Lung (tissue), 12 donors: ENCODE data around the gene SLC39A3. TPM values are rescaled to one million over a fixed set of nuclear protein-coding genes. Genes with fewer than 3 reads are reported as not detected.

Experiments used
- ATAC-seq: fragments of 200-7000 bp; cut with Tn5 transposase; one replicate; pipeline ENCODE4 v1.9.1; 2020; ENCODE audit warnings: moderate number of reproducible peaks; ENCODE audit not compliant: insufficient read depth, low FRiP score
- DNase-seq, 3 donors: peaks; one replicate each; pipeline ENCODE4 v3.0.0-alpha.2; 2013 to 2017
- H3K27ac ChIP-seq, 2 donors: one replicate each; pipeline ENCODE4 v1.5.1; 2013; ENCODE audit warnings: mild to moderate bottlenecking in 2 of 2, moderate library complexity in 2 of 2, control low read depth in 1 of 2, inconsistent platforms in 1 of 2, low read depth in 1 of 2, low read length in 1 of 2
- H3K27me3 ChIP-seq, 3 donors: one replicate each; pipeline ENCODE4 v1.5.1; 2013; ENCODE audit warnings: low read length in 2 of 3; ENCODE audit not compliant: control insufficient read depth in 3 of 3, insufficient read depth in 3 of 3
- H3K36me3 ChIP-seq, 4 donors: one replicate each; pipeline ENCODE4 v1.5.1; 2013; ENCODE audit warnings: low read length in 4 of 4, mild to moderate bottlenecking in 1 of 4, moderate library complexity in 1 of 4; ENCODE audit not compliant: control insufficient read depth in 4 of 4, insufficient read depth in 4 of 4
- H3K4me1 ChIP-seq, 5 donors: one replicate each; pipeline ENCODE4 v1.5.1; 2013; ENCODE audit warnings: low read length in 5 of 5, mild to moderate bottlenecking in 2 of 5, moderate library complexity in 1 of 5; ENCODE audit not compliant: control insufficient read depth in 5 of 5, insufficient read depth in 5 of 5
- H3K4me3 ChIP-seq: one replicate; pipeline ENCODE4 v1.5.1; 2013; ENCODE audit warnings: mild to moderate bottlenecking, control low read depth, moderate library complexity
- H3K9ac ChIP-seq, 2 donors: one replicate each; pipeline ENCODE4 v1.5.1; 2013; ENCODE audit warnings: low read length in 2 of 2, control low read depth in 1 of 2; ENCODE audit not compliant: insufficient read depth in 1 of 2
- H3K9me3 ChIP-seq, 4 donors: one replicate each; pipeline ENCODE4 v1.5.1; 2013; ENCODE audit warnings: low read length in 3 of 4, mild to moderate bottlenecking in 1 of 4, moderate library complexity in 1 of 4; ENCODE audit not compliant: control insufficient read depth in 4 of 4, insufficient read depth in 3 of 4
- WGBS, 2 donors: extraction: QIAGEN DNeasy Blood & Tissue Kit; methylation state at CpG; one replicate each; pipeline ENCODE4 v1.1.7; 2013; 5-methylcytosine and 5-hydroxymethylcytosine counted together
- polyA plus RNA-seq, 2 donors: library from polyadenylated mRNA; stranded (reverse); fragments of 200-250 nt; gene quantifications; one replicate each; pipeline ENCODE4 v1.2.1, GENCODE V29; 2013
- total RNA-seq, 2 donors: library from RNA; depleted of rRNA in 1 of 2; stranded (reverse); fragments of >200 nt in 1 of 2; gene quantifications; one replicate each; pipeline ENCODE4 v1.2.1, GENCODE V29; 2014 to 2021
- TF ChIP-seq, protein P1 (sequence below): IDR thresholded peaks from 2 replicates; pipeline ENCODE4 v1.5.1; 2012; ENCODE audit warnings: mild to moderate bottlenecking; ENCODE audit errors: control extremely low read depth, extremely low read depth
- donor health status: control.
- donor health status: control.
- donor health status: Bipolar disorder and iron deficiency.
- donor health status: healthy.
- donor health status: DM: yes; HTN: yes; CAD: no.

The SLC39A3 gene
- total and polyA plus RNA-seq, 4 donors = 17.7 to 51.2 (median 42.0) TPM

DNA sequence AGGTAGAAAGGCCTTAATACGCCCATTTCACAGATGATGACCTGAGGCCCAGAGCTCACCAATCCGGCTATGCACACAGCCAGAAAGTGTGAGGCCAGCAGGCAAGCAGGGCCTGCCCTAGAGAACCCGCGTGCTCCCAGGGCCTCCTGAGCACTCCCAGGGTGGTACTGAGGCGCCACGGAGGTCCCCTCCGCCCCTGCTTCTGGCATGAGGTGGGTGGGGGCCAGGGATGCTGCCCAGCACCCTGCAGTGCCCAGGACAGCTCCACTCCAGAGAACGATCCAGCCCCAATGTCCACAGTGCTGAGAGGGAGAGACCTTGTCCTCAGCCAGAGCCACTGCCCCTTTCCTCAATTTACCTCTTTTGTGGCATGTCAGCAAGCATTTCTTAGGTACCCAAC lies 29.4 kb upstream of the SLC39A3 start:
- Histone ChIP-seq H3K36me3 (peaks cover 2 to 44% (median 6%) of the 10 kb centered on the region in 4 donors), H3K4me1 (peaks cover 0 to 10% (median 0%) of the 10 kb centered on the region in 5 donors), H3K9me3 (no peaks in the 10 kb centered on the region), H3K9ac (no peak overlapping the region), H3K27me3 (no peaks in the 10 kb centered on the region), H3K27ac (peak overlapping the region in 1 of 2 donors; percentile 59), H3K4me3 (no peak overlapping the region)
- ATAC-seq = no peak
- WGBS, 2 donors = 94 to 97% methylated on average over 8 of the region's 8 CpGs
- TF ChIP-seq, protein P1, sequence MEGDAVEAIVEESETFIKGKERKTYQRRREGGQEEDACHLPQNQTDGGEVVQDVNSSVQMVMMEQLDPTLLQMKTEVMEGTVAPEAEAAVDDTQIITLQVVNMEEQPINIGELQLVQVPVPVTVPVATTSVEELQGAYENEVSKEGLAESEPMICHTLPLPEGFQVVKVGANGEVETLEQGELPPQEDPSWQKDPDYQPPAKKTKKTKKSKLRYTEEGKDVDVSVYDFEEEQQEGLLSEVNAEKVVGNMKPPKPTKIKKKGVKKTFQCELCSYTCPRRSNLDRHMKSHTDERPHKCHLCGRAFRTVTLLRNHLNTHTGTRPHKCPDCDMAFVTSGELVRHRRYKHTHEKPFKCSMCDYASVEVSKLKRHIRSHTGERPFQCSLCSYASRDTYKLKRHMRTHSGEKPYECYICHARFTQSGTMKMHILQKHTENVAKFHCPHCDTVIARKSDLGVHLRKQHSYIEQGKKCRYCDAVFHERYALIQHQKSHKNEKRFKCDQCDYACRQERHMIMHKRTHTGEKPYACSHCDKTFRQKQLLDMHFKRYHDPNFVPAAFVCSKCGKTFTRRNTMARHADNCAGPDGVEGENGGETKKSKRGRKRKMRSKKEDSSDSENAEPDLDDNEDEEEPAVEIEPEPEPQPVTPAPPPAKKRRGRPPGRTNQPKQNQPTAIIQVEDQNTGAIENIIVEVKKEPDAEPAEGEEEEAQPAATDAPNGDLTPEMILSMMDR = no peak
- no peak for DNase-seq

DNA sequence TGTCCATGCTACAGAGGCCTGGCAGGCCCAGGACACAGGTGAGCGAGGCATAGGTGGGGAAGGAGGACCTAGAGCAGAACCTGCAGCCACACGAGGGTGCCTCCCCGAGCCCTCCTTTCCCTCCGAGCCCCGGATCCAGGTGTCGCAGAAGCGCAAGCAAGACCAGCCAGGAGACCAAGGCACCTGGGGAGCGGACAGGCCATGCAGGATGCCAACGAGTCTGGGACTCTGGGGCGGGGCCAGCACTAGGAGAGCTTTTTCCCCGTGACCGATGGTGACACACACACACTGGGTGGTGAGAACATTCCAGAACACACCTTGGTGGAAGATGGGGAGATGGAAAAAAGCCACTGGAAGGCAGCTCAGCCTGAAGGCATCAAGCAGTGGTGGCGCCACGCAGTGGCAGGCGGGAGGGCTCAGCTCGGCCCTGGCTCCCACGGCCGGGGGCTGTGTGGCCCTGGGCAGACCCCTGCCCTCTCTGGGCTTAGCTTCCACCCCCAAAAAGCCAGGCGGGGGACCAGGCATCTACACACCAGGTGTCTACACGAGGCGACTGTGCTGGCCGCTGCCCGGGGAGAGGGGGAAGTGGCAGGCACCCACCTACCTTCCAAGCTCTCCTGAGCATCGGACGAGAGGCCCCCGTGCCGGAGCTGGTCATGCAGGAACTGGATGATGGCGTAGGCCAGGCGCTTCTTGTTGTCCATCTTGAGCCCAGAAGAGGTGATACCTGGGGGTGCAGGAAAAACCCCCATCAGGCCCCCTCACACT lies 28.7 kb upstream of the SLC39A3 start:
- H3K27ac ChIP-seq = no peak overlapping the region
- TF ChIP-seq, protein P1 = no peak
- H3K9ac ChIP-seq = no peak overlapping the region
- peaks cover 0 to 7% (median 0%) of the 10 kb centered on the region in 5 donors for H3K4me1 ChIP-seq
- no peaks in the 10 kb centered on the region for H3K9me3 ChIP-seq
- no peak for ATAC-seq
- no peaks in the 10 kb centered on the region for H3K27me3 ChIP-seq
- H3K36me3 ChIP-seq = peaks cover 2 to 49% (median 6%) of the 10 kb centered on the region in 4 donors
- DNase-seq = no peak
- no peak overlapping the region for H3K4me3 ChIP-seq
- WGBS, 2 donors = 93 to 95% methylated on average over 29 of the region's 29 CpGs

DNA sequence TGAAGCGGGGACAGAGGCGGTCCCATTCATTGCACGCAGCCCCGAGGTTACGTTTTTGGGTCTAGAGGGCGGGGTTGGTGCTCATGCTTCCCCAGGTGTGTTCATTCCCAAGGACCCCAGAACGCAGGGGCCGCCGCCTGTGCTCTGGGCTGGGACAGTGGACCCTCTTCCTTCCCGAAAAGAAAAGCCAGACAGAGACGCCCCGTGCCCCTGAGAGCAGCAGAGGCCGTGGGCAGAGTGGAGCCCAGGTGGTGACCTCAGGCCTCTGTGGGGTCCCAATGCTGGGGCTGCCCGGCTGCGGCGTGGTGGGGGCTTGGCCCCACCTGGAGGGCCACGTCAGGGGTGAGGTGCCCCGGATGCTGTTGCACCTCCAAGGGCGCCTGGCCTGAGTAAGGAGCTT lies 27.9 kb upstream of the SLC39A3 start:
- H3K4me1 ChIP-seq = peaks cover 0 to 7% (median 0%) of the 10 kb centered on the region in 5 donors
- TF ChIP-seq, protein P1 = no peak
- no peaks in the 10 kb centered on the region for H3K9me3 ChIP-seq
- no peak overlapping the region for H3K9ac ChIP-seq
- ATAC-seq (no peak), DNase-seq (no peak)
- no peaks in the 10 kb centered on the region for H3K27me3 ChIP-seq
- no peak overlapping the region for H3K4me3 ChIP-seq
- H3K27ac ChIP-seq = no peak overlapping the region
- WGBS, 2 donors = 95 to 96% methylated on average over 18 to 19 of the region's 19 CpGs
- H3K36me3 ChIP-seq = peaks cover 2 to 57% (median 8%) of the 10 kb centered on the region in 4 donors
